Neural cell (in vitro differentiated cells): ENCODE measurements around the gene EOGT. TPM values are rescaled to one million over a fixed set of nuclear protein-coding genes. Genes with fewer than 3 reads are reported as not detected.

Experiments used
- H2AFZ ChIP-seq: fragments of 200-600, 300-800 bp; sonication (generic), shearing (Covaris generic); 2 replicates; pipeline ENCODE4 v1.6.0; 2014; ENCODE audit warnings: low read depth, mild to moderate bottlenecking, antibody characterized with exemption, low read length, moderate library complexity
- H3F3A ChIP-seq: fragments of 200-600 bp; shearing (Covaris generic); 2 replicates; pipeline ENCODE4 v1.6.1; 2016; ENCODE audit warnings: mild to moderate bottlenecking, moderate library complexity, mixed read lengths, antibody characterized with exemption, low read length; ENCODE audit not compliant: insufficient read depth, poor library complexity, severe bottlenecking
- H3K27ac ChIP-seq: fragments of 200-600, 300-800 bp; sonication (generic), shearing (Covaris generic); 2 replicates; pipeline ENCODE4 v1.5.1; 2014; ENCODE audit warnings: mild to moderate bottlenecking, low read length, moderate library complexity
- H3K27me3 ChIP-seq: fragments of 300-800, 200-600 bp; sonication (generic), shearing (Covaris generic); 2 replicates; pipeline ENCODE4 v1.6.0; 2014; ENCODE audit warnings: mild to moderate bottlenecking, low read depth, low read length, moderate library complexity; ENCODE audit not compliant: insufficient read depth
- H3K36me3 ChIP-seq: fragments of 300-800, 200-600 bp; sonication (generic), shearing (Covaris generic); 2 replicates; pipeline ENCODE4 v1.5.1; 2014; ENCODE audit warnings: mild to moderate bottlenecking, antibody characterized with exemption, low read length, moderate library complexity; ENCODE audit not compliant: insufficient read depth
- H3K4me2 ChIP-seq: fragments of 300-800, 200-600 bp; sonication (generic), shearing (Covaris generic); 2 replicates; pipeline ENCODE4 v1.6.0; 2014; ENCODE audit warnings: mild to moderate bottlenecking, low read length
- H3K4me3 ChIP-seq: fragments of 300-800, 200-600 bp; sonication (generic), shearing (Covaris generic); 2 replicates; pipeline ENCODE4 v1.5.1; 2014; ENCODE audit warnings: mild to moderate bottlenecking, low read length, moderate library complexity
- H3K79me2 ChIP-seq: fragments of 200-600 bp; shearing (Covaris generic); replicated peaks from 2 replicates; pipeline ENCODE4 v1.6.0; 2014; ENCODE audit warnings: mild to moderate bottlenecking, low read length, moderate library complexity; ENCODE audit not compliant: insufficient read depth
- H3K9ac ChIP-seq: fragments of 300-800, 200-600 bp; sonication (generic), shearing (Covaris generic); 2 replicates; pipeline ENCODE4 v1.6.1; 2016; ENCODE audit warnings: mild to moderate bottlenecking, low read length, mixed read lengths
- H3K9me2 ChIP-seq: fragments of 200-600 bp; shearing (Covaris generic); 2 replicates; pipeline ENCODE4 v1.6.1; 2016; ENCODE audit warnings: mild to moderate bottlenecking, low read length, mixed read lengths; ENCODE audit not compliant: insufficient read depth
- H3K9me3 ChIP-seq: fragments of 200-600, 300-800 bp; sonication (generic), shearing (Covaris generic); 2 replicates; pipeline ENCODE4 v1.6.1; 2016; ENCODE audit warnings: mild to moderate bottlenecking, mixed run types, low read length, moderate library complexity, mixed read lengths
- H4K20me1 ChIP-seq: fragments of 200-600 bp; shearing (Covaris generic); 2 replicates; pipeline ENCODE4 v1.6.1; 2016; ENCODE audit warnings: mild to moderate bottlenecking, mixed run types; ENCODE audit not compliant: insufficient read depth
- CTCF ChIP-seq: fragments of 450-650 bp; IDR thresholded peaks from 2 replicates; pipeline ENCODE4 v1.5.1; 2014; ENCODE audit warnings: antibody characterized with exemption, mild to moderate bottlenecking, moderate library complexity; ENCODE audit not compliant: poor library complexity, severe bottlenecking
- EP300 ChIP-seq: fragments of 450-650 bp; conservative IDR thresholded peaks from 2 replicates; pipeline ENCODE4 v1.6.1; 2014; ENCODE audit warnings: antibody characterized with exemption, mild to moderate bottlenecking, moderate library complexity; ENCODE audit not compliant: poor library complexity, severe bottlenecking
- EZH2 ChIP-seq: fragments of 200-600, 300-800 bp; shearing (Covaris generic), sonication (generic); IDR thresholded peaks from 2 replicates; pipeline ENCODE4 v1.6.1; 2014; ENCODE audit warnings: antibody characterized with exemption, low read length, borderline replicate concordance, mild to moderate bottlenecking; ENCODE audit not compliant: insufficient read depth, poor library complexity, severe bottlenecking
- MXI1 ChIP-seq: fragments of 450-650 bp; conservative IDR thresholded peaks from 2 replicates; pipeline ENCODE4 v1.6.1; 2014; ENCODE audit warnings: antibody characterized with exemption, mild to moderate bottlenecking; ENCODE audit not compliant: poor library complexity, severe bottlenecking
- POLR2AphosphoS5 ChIP-seq: IDR thresholded peaks from 2 replicates; pipeline ENCODE4 v1.6.1; 2012
- RAD21 ChIP-seq: fragments of 450-650 bp; conservative IDR thresholded peaks from 2 replicates; pipeline ENCODE4 v1.6.1; 2014; ENCODE audit warnings: antibody characterized with exemption, mild to moderate bottlenecking, moderate library complexity
- REST ChIP-seq: IDR thresholded peaks from 2 replicates; pipeline ENCODE4 v1.6.1; 2012; ENCODE audit warnings: borderline replicate concordance
- SMC3 ChIP-seq: fragments of 450-650 bp; conservative IDR thresholded peaks from 2 replicates; pipeline ENCODE4 v1.6.1; 2014; ENCODE audit warnings: antibody characterized with exemption, mild to moderate bottlenecking, moderate library complexity; ENCODE audit not compliant: poor library complexity
- TAF1 ChIP-seq: IDR thresholded peaks from 2 replicates; pipeline ENCODE4 v1.6.1; 2012; ENCODE audit warnings: low read depth
- polyA plus RNA-seq: library from polyadenylated mRNA; depleted of rRNA; stranded (reverse); fragments of >200 nt; gene quantifications from 2 replicates; pipeline ENCODE4 v1.2.3, GENCODE V29; 2014

The EOGT gene
- polyA plus RNA-seq, 1 donor from 2014 or later: 3.2 TPM

- H3F3A ChIP-seq: no peaks in the 10 kb centered on the region
- H3K27me3 ChIP-seq: no peaks in the 10 kb centered on the region
- no peak overlapping the region for H2AFZ ChIP-seq
- no peaks in the 10 kb centered on the region for H3K36me3 ChIP-seq
- no peak overlapping the region for H3K4me3 ChIP-seq
- TF ChIP-seq TAF1 (no peak), CTCF (no peak), MXI1 (no peak), EP300 (no peak), EZH2 (no peak), REST (no peak), RAD21 (no peak), POLR2AphosphoS5 (no peak)
- no peak overlapping the region for H3K27ac ChIP-seq
- H4K20me1 ChIP-seq: no peaks in the 10 kb centered on the region
- no peaks in the 10 kb centered on the region for H3K9me2 ChIP-seq
- H3K9me3 ChIP-seq: no peaks in the 10 kb centered on the region
- H3K4me2 ChIP-seq: no peak overlapping the region
- H3K79me2 ChIP-seq: no peaks in the 10 kb centered on the region
- H3K9ac ChIP-seq: no peak overlapping the region
Observed at GRCh38 chr3:68953816-68954444, 59.6 kb downstream of the EOGT start.

- H3K4me3 ChIP-seq: no peak overlapping the region
- H3K9me3 ChIP-seq: no peaks in the 10 kb centered on the region
- no peak overlapping the region for H3K9ac ChIP-seq
- no peak overlapping the region for H3K27ac ChIP-seq
- no peaks in the 10 kb centered on the region for H3K9me2 ChIP-seq
- H3K36me3 ChIP-seq: no peaks in the 10 kb centered on the region
- no peaks in the 10 kb centered on the region for H3F3A ChIP-seq
- H3K4me2 ChIP-seq: no peak overlapping the region
- H3K27me3 ChIP-seq: no peaks in the 10 kb centered on the region
- no peak overlapping the region for H2AFZ ChIP-seq
- TF ChIP-seq TAF1: no peak
- no peak for TF ChIP-seq EP300
- TF ChIP-seq POLR2AphosphoS5: no peak
- no peak for TF ChIP-seq RAD21
- TF ChIP-seq EZH2: no peak
- TF ChIP-seq CTCF: no peak
- TF ChIP-seq REST: no peak
- TF ChIP-seq MXI1: no peak
- no peak for TF ChIP-seq SMC3
- no peaks in the 10 kb centered on the region for H3K79me2 ChIP-seq
- no peaks in the 10 kb centered on the region for H4K20me1 ChIP-seq
Observed at GRCh38 chr3:68945225-68945624, 68.3 kb downstream of the EOGT start.
